GM06990 (cell line): ENCODE data around the gene HEATR5B.

Experiments used
- DNase-seq: peaks from one replicate; pipeline ENCODE4 v3.0.0-alpha.2; 2011; ENCODE audit not compliant: insufficient read length; ENCODE audit errors: extremely low read depth
- H3K27me3 ChIP-seq: replicated peaks from 2 replicates; pipeline ENCODE4 v1.6.0; 2011; ENCODE audit warnings: low read length; ENCODE audit not compliant: control insufficient read depth, insufficient read depth
- H3K36me3 ChIP-seq: 2 replicates; pipeline ENCODE4 v1.5.1; 2011; ENCODE audit warnings: low read length; ENCODE audit not compliant: control insufficient read depth, insufficient read depth
- H3K4me3 ChIP-seq: replicated peaks from 2 replicates; pipeline ENCODE4 v1.5.1; 2011; ENCODE audit warnings: low read depth, mild to moderate bottlenecking, control low read depth, low read length
- TF ChIP-seq, protein P1 (sequence below): IDR thresholded peaks from 2 replicates; pipeline ENCODE4 v1.5.1; 2011; ENCODE audit warnings: low read length, control low read depth, mild to moderate bottlenecking, inconsistent platforms; ENCODE audit not compliant: insufficient read depth, poor library complexity, severe bottlenecking

Gene HEATR5B

DNA sequence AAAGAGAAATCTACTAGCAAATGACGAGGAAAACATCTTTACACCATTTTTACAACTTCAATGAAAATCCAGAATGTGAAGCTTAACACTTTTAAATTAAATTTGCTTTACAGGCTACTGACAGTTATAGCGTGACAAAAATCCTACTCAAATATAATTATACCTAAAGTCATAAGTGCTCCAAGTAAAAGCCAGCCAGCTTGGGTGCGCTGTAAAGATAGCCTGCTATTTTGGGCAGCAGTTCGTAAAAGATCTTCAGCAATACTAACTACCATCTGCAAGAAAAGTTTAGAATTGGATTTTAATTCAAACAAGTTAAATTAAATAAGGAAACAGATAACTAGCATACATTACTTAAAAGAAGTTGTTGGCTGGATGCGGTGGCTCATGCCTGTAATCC is 22.4 kb downstream of the HEATR5B start:
- H3K36me3 ChIP-seq, result peaks cover 3% of the 10 kb centered on the region
- TF ChIP-seq, protein P1, sequence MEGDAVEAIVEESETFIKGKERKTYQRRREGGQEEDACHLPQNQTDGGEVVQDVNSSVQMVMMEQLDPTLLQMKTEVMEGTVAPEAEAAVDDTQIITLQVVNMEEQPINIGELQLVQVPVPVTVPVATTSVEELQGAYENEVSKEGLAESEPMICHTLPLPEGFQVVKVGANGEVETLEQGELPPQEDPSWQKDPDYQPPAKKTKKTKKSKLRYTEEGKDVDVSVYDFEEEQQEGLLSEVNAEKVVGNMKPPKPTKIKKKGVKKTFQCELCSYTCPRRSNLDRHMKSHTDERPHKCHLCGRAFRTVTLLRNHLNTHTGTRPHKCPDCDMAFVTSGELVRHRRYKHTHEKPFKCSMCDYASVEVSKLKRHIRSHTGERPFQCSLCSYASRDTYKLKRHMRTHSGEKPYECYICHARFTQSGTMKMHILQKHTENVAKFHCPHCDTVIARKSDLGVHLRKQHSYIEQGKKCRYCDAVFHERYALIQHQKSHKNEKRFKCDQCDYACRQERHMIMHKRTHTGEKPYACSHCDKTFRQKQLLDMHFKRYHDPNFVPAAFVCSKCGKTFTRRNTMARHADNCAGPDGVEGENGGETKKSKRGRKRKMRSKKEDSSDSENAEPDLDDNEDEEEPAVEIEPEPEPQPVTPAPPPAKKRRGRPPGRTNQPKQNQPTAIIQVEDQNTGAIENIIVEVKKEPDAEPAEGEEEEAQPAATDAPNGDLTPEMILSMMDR, result no peak
- no peaks in the 10 kb centered on the region for H3K27me3 ChIP-seq
- no peak for DNase-seq
- H3K4me3 ChIP-seq, result no peak overlapping the region

GRCh38 chr2:37061013-37061711 is 23.0 kb downstream of the HEATR5B start:
- Histone ChIP-seq H3K4me3 (no peak overlapping the region), H3K36me3 (peaks cover 3% of the 10 kb centered on the region), H3K27me3 (no peaks in the 10 kb centered on the region)
- TF ChIP-seq, protein P1, result no peak
- DNase-seq, result no peak

GRCh38 chr2:37060446-37060845 is 23.7 kb downstream of the HEATR5B start:
- DNase-seq, result no peak

GRCh38 chr2:37059841-37060240 is 24.3 kb downstream of the HEATR5B start:
- no peak for DNase-seq
- Histone ChIP-seq H3K27me3 (no peaks in the 10 kb centered on the region), H3K36me3 (peaks cover 5% of the 10 kb centered on the region), H3K4me3 (no peak overlapping the region)
- TF ChIP-seq, protein P1, result no peak

More at GRCh38 chr2:37060446-37060845, 23.7 kb downstream of the HEATR5B start:
- H3K4me3 ChIP-seq, result no peak overlapping the region
- H3K36me3 ChIP-seq, result peaks cover 5% of the 10 kb centered on the region
- TF ChIP-seq, protein P1, result no peak
- no peaks in the 10 kb centered on the region for H3K27me3 ChIP-seq

- Histone ChIP-seq H3K36me3 (peaks cover 7% of the 10 kb centered on the region), H3K4me3 (no peak overlapping the region), H3K27me3 (no peaks in the 10 kb centered on the region)
- TF ChIP-seq, protein P1, result no peak
- DNase-seq, result no peak
Measured at GRCh38 chr2:37052600-37053332, 31.4 kb downstream of the HEATR5B start.
